Mucosa of gallbladder (tissue), 1 donor: ENCODE measurements around the gene TMC1. TPM values are rescaled to one million over a fixed set of nuclear protein-coding genes. Genes with fewer than 3 reads are reported as not detected.

Experiments used
- DNase-seq: peaks from one replicate; pipeline ENCODE4 v3.0.0-alpha.2; 2020; ENCODE audit warnings: low spot score
- total RNA-seq: library from RNA; stranded (reverse); gene quantifications from one replicate; pipeline ENCODE4 v1.2.1, GENCODE V29; 2021
- donor health status: DM: no; HTN: no; CAD: no.

The TMC1 gene
- total RNA-seq, 1 donor from 2014 or later: not detected

DNA sequence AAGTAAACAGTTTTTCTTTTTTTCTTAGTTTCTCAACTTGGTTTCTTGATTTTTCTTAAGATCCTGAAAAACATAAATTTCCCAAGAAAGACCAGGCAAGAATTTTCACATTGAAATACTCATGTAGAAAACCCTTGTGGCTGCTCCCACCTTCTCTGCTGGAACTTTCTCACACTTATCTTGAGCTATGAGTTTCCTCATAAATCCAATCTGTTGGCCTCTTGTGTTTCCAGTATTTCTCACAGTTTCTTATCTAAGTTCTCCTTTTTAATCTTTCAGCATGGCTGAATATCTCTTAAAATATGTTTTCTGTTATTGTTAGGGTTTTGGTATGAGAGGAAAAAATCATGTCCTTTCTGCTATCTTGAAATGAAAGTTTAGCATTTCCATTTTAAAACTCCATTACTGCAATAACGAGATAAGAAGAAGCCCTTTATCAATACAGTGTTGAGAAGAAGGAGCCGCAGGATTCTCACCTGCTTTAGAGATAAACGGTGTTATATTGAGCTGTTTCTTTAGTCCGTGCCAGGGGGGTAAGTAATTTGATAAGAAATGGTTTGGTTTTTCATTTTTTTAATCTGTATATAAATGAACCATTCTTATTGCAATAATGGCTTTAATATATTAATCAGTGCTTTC is 342.2 kb downstream of the TMC1 start:
- no peak for DNase-seq

DNA sequence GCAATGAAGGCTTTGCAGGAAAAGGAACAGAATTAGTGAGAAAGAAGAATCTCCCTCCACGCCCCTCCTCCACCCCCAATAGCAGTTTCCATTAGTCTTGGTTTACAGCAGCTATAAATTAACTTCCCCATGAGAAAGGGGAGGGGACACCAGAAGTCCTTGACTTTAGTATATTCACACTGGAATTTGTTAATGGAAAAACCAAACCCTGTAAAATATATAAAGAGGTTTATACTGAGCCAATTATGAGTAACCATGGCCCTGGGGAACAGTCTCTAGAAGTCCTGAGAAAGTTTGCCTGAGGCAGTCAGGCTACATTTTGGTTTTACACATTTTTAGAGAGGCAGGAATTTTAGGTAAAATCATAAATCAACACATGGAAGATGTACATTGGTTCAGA is 342.9 kb downstream of the TMC1 start:
- no peak for DNase-seq

DNA sequence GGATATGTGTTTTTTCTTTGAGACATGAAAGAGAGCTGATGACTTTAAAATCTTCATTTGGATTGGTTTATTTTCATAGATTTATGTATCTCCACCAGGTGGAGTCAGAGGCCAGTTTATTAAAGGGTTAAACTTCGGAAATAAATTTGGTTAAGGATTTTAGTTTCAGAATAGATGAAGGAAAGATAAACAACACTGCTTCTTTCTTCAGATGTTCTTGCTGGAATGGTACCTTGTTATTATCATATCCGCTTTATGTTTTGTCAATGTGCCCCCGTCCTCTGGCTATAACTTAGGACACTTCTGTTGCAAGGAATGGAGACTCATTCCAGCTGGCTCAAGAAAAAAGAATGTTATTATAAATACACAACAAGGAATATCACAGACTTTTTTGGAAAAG is 350.3 kb downstream of the TMC1 start:
- DNase-seq: no peak

DNA sequence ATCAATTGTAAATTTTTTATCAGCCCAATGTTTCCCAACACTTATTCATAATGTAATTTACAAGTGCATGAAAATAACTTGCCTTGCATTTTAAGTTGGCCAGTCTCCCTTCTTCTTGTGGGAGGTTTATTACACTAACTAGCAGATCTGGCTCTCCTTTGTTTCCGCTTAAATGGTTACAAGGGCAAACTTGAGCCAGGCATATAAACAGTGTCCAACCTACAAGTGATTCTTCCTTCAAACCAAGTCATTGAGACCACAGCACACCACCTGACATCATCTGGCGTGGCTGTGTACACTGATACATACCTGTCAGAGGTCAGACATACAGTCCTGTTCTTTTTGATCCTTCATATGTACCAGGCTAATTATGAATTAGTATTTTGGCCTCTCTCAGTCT is 351.3 kb downstream of the TMC1 start:
- no peak for DNase-seq

DNA sequence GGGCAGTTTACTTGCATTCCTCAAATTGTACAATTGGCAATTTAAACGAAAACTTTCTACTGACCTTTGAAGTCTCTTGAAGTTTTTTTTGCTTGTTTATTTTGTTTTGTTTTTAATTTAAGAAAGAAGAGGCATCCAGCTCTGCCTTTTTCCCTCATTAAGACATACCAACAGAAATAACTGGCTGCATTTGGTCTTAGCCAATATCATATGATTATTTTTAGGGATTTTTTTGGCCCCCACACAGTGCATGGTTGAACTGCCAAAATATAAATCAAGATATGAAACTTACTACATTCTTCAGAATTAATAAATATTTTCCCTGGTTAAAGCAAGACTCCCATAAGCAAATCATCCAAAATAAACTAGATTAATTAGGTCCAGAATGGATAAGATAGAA is 352.0 kb downstream of the TMC1 start:
- DNase-seq: no peak

DNA sequence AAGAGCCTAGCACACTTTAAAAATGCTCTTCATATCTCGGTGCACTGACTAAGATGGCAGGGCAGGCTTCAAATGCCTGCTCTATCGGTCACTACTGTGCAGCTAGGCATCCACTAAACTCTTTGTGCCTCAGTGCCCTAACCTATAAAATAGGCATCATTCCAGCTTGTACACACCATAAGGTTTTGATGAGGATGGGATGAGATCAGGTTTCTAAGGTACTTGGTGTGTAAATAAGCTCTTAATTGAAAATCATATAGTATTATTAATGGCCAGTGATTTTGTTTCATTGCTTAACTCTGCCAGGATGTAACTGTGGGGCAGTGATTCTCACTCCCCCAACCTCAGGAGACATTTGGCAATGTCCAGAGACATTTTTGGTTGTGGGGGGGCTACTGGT is 352.9 kb downstream of the TMC1 start:
- DNase-seq: no peak

DNA sequence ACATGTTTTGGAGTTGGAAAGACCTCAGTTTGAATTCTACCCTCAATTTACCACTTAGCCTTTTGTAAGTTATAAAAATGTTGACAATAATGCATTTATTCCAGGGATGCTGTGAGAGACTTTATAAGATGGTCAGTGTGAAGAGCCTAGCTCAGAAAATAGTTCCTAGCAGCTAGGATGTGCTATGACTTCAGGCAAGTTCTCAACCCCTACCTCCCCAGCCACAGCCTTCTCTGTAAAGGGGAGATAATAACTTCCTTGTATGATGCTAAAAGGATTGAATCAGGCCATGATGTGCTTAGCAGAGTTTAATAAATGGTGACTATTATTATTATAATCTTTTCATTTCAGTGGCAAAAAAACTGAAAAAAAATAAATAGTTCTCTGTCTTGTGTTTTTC is 353.8 kb downstream of the TMC1 start:
- no peak for DNase-seq

DNA sequence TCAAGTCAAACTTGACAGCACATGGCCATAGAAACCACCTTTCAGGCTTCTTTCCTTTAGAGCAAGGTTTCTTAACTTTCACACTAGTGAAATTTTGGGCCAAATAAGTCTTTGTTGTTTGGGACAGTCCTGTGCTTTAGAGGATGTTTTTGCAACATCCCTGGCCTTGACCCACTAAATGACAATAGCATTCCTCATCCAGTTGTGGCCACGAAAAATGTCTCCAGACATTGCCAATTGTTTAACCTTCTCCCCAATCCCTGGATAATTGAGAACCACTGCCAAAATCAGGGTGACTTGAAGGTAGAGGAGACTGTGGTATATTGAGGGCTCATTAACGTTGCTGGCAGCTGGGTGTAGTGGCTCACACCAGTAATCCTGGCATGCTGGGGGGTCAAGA is 359.4 kb downstream of the TMC1 start:
- DNase-seq: no peak

DNA sequence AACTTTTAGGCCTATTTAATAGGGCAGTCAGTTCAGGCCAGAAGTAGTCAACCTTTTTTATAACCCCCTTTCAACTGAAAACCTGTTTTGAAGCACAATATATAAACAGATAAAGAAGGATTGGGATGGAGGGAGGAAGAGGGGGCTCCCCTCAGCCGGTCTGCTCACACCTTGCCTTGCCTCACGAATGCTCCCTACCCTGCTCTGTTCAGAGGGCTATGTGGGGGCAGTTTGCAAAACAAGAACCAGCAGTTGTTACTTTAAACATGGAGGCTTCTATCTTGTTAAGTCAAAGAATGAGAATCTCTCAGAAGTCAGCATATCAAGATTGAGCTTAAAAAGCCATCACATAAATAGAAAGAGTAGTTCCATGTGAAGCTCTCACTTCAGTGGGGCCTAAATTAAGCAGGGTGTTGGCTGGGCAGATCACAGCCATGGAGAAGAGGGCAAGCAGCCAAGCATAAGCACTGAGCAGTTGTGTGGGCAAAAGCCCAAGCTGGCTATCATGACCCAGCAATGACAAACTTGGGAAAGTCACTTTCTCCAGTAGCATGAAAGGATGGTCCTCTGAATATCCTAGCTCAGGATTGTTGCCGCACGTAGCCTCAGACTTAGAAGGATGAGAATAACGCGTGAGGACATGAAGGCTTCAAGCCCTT is 360.8 kb downstream of the TMC1 start:
- DNase-seq: no peak

DNA sequence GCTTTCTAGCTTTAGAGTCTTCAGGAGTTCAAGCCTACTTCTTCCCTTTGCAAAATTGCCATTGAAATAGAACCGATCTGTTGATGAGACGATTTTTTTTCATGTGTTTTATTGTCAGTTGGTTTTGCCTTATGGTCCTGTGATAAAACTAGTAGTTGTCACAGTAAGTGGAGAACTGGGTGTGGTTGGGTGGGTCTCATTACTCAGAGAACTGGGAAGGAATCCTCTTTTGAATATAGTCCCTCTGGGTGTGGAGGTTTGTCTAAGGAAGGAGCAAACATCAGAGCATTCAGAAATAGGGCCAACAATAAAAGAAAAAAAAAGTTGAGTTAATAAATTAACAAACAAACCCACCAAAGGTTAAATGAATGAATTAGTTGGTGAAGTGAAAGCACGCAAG is 362.5 kb downstream of the TMC1 start:
- no peak for DNase-seq

DNA sequence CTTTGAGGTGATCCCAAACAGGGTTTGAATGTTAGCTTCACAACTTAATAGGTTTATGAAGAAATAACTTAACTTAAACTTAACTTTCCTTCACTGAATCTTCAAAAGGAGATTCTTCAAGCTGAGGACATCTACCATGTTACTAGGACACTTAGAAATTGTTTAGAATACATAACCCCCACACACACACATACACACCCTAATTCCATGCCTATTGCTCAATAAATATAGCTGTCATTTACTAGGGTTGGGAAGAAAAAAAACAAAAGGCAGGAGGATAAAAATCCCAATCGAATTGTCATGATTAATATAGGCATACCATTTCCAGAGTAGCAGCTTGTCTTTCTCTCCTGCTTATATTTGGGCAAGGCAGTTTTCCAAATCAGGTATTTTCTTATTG is 363.1 kb downstream of the TMC1 start:
- DNase-seq: no peak

Other genes starting within 250 kb of the TMC1 start
- 189 TPM for gene ZFAND5, start 156.4 kb upstream of the TMC1 start, total RNA-seq